Measurements from ENCODE around the gene OR56B1.

DNA sequence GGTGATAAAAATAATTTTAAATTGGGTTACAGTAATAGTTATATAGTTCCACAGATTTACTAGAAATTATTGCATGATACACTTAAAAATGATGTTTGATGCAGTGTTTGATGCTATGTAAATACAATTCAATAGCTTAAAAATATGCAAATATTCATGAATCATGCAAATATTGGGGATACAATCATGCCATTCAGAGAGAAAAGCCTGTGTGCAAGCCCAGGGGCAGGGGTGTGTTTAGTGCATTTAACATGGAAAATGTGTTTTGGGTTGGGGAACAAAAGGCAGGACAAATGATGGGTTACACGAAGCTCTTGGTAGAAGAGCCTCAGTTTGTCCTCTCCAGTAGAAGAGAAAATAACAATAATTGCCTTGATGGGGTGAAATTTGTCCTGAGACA lies 40.7 kb upstream of the OR56B1 start:
- TF ChIP-seq ZNF530 (CRISPR knock-in tag; IDR thresholded peaks at IDR 0.05; ENCODE audit: low read depth), result no peak
- TF ChIP-seq, protein P1, sequence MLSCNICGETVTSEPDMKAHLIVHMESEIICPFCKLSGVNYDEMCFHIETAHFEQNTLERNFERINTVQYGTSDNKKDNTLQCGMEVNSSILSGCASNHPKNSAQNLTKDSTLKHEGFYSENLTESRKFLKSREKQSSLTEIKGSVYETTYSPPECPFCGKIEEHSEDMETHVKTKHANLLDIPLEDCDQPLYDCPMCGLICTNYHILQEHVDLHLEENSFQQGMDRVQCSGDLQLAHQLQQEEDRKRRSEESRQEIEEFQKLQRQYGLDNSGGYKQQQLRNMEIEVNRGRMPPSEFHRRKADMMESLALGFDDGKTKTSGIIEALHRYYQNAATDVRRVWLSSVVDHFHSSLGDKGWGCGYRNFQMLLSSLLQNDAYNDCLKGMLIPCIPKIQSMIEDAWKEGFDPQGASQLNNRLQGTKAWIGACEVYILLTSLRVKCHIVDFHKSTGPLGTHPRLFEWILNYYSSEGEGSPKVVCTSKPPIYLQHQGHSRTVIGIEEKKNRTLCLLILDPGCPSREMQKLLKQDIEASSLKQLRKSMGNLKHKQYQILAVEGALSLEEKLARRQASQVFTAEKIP (CRISPR knock-in tag; IDR thresholded peaks at IDR 0.05; ENCODE audit: borderline replicate concordance), result no peak
- no peak for TF ChIP-seq MYNN (CRISPR knock-in tag; IDR thresholded peaks at IDR 0.05; ENCODE audit: low read depth)
- TF ChIP-seq, protein P2, sequence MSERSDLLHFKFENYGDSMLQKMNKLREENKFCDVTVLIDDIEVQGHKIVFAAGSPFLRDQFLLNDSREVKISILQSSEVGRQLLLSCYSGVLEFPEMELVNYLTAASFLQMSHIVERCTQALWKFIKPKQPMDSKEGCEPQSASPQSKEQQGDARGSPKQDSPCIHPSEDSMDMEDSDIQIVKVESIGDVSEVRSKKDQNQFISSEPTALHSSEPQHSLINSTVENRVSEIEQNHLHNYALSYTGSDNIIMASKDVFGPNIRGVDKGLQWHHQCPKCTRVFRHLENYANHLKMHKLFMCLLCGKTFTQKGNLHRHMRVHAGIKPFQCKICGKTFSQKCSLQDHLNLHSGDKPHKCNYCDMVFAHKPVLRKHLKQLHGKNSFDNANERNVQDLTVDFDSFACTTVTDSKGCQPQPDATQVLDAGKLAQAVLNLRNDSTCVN (CRISPR knock-in tag; IDR thresholded peaks at IDR 0.05; ENCODE audit: borderline replicate concordance), result no peak
- no peak for TF ChIP-seq EHMT2 (IDR thresholded peaks at IDR 0.05; ENCODE audit: borderline replicate concordance, low read depth, low read length)
- TF ChIP-seq, protein P3, sequence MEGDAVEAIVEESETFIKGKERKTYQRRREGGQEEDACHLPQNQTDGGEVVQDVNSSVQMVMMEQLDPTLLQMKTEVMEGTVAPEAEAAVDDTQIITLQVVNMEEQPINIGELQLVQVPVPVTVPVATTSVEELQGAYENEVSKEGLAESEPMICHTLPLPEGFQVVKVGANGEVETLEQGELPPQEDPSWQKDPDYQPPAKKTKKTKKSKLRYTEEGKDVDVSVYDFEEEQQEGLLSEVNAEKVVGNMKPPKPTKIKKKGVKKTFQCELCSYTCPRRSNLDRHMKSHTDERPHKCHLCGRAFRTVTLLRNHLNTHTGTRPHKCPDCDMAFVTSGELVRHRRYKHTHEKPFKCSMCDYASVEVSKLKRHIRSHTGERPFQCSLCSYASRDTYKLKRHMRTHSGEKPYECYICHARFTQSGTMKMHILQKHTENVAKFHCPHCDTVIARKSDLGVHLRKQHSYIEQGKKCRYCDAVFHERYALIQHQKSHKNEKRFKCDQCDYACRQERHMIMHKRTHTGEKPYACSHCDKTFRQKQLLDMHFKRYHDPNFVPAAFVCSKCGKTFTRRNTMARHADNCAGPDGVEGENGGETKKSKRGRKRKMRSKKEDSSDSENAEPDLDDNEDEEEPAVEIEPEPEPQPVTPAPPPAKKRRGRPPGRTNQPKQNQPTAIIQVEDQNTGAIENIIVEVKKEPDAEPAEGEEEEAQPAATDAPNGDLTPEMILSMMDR (CRISPR knock-in tag; IDR thresholded peaks at IDR 0.05), result no peak
- TF ChIP-seq ZNF431 (CRISPR knock-in tag; IDR thresholded peaks at IDR 0.05; ENCODE audit: borderline replicate concordance, low read depth), result no peak
- TF ChIP-seq ELF3 (CRISPR knock-in tag; IDR thresholded peaks at IDR 0.05), result no peak
- no peak for TF ChIP-seq NCOA1 (CRISPR knock-in tag; IDR thresholded peaks at IDR 0.05)
- TF ChIP-seq, protein P4, sequence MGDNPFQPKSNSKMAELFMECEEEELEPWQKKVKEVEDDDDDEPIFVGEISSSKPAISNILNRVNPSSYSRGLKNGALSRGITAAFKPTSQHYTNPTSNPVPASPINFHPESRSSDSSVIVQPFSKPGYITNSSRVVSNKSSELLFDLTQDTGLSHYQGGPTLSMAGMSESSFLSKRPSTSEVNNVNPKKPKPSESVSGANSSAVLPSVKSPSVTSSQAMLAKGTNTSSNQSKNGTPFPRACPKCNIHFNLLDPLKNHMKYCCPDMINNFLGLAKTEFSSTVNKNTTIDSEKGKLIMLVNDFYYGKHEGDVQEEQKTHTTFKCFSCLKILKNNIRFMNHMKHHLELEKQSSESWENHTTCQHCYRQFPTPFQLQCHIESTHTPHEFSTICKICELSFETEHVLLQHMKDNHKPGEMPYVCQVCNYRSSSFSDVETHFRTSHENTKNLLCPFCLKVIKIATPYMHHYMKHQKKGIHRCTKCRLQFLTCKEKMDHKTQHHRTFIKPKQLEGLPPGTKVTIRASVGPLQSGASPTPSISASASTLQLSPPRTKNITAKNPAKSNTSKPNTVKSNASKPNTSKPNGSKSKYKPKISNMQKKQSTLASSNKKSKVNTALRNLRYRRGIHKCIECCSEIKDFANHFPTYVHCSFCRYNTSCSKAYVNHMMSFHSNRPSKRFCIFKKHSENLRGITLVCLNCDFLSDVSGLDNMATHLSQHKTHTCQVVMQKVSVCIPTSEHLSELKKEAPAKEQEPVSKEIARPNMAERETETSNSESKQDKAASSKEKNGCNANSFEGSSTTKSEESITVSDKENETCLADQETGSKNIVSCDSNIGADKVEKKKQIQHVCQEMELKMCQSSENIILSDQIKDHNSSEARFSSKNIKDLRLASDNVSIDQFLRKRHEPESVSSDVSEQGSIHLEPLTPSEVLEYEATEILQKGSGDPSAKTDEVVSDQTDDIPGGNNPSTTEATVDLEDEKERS (CRISPR knock-in tag; IDR thresholded peaks at IDR 0.05), result no peak
- no peak for TF ChIP-seq RFX1 (IDR thresholded peaks at IDR 0.05)
- TF ChIP-seq, protein P5, sequence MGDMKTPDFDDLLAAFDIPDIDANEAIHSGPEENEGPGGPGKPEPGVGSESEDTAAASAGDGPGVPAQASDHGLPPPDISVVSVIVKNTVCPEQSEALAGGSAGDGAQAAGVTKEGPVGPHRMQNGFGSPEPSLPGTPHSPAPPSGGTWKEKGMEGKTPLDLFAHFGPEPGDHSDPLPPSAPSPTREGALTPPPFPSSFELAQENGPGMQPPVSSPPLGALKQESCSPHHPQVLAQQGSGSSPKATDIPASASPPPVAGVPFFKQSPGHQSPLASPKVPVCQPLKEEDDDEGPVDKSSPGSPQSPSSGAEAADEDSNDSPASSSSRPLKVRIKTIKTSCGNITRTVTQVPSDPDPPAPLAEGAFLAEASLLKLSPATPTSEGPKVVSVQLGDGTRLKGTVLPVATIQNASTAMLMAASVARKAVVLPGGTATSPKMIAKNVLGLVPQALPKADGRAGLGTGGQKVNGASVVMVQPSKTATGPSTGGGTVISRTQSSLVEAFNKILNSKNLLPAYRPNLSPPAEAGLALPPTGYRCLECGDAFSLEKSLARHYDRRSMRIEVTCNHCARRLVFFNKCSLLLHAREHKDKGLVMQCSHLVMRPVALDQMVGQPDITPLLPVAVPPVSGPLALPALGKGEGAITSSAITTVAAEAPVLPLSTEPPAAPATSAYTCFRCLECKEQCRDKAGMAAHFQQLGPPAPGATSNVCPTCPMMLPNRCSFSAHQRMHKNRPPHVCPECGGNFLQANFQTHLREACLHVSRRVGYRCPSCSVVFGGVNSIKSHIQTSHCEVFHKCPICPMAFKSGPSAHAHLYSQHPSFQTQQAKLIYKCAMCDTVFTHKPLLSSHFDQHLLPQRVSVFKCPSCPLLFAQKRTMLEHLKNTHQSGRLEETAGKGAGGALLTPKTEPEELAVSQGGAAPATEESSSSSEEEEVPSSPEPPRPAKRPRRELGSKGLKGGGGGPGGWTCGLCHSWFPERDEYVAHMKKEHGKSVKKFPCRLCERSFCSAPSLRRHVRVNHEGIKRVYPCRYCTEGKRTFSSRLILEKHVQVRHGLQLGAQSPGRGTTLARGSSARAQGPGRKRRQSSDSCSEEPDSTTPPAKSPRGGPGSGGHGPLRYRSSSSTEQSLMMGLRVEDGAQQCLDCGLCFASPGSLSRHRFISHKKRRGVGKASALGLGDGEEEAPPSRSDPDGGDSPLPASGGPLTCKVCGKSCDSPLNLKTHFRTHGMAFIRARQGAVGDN (CRISPR knock-in tag; IDR thresholded peaks at IDR 0.05), result no peak
- TF ChIP-seq, protein P6, sequence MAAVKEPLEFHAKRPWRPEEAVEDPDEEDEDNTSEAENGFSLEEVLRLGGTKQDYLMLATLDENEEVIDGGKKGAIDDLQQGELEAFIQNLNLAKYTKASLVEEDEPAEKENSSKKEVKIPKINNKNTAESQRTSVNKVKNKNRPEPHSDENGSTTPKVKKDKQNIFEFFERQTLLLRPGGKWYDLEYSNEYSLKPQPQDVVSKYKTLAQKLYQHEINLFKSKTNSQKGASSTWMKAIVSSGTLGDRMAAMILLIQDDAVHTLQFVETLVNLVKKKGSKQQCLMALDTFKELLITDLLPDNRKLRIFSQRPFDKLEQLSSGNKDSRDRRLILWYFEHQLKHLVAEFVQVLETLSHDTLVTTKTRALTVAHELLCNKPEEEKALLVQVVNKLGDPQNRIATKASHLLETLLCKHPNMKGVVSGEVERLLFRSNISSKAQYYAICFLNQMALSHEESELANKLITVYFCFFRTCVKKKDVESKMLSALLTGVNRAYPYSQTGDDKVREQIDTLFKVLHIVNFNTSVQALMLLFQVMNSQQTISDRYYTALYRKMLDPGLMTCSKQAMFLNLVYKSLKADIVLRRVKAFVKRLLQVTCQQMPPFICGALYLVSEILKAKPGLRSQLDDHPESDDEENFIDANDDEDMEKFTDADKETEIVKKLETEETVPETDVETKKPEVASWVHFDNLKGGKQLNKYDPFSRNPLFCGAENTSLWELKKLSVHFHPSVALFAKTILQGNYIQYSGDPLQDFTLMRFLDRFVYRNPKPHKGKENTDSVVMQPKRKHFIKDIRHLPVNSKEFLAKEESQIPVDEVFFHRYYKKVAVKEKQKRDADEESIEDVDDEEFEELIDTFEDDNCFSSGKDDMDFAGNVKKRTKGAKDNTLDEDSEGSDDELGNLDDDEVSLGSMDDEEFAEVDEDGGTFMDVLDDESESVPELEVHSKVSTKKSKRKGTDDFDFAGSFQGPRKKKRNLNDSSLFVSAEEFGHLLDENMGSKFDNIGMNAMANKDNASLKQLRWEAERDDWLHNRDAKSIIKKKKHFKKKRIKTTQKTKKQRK (IDR thresholded peaks at IDR 0.05; ENCODE audit: low read length), result no peak
- TF ChIP-seq JUNB (CRISPR knock-in tag; IDR thresholded peaks at IDR 0.05; ENCODE audit: borderline replicate concordance), result no peak

Data from HepG2 (cell line).